Hepatocyte (in vitro differentiated cells): ENCODE results near the gene SLC26A8.

Experiments used
- CTCF ChIP-seq: fragments of 200-600 bp; sonication (generic); IDR thresholded peaks from 2 replicates; pipeline ENCODE4 v1.5.1; 2016; ENCODE audit warnings: antibody characterized with exemption, mild to moderate bottlenecking; ENCODE audit not compliant: poor library complexity
- EZH2 ChIP-seq: fragments of 200-600 bp; sonication (generic); IDR thresholded peaks from 2 replicates; pipeline ENCODE4 v1.6.1; 2016; ENCODE audit warnings: antibody characterized with exemption, mild to moderate bottlenecking, borderline replicate concordance
- EZH2phosphoT487 ChIP-seq: fragments of 200-600 bp; sonication (generic); IDR thresholded peaks from one replicate; pipeline ENCODE4 v1.6.1; 2018; ENCODE audit warnings: antibody characterized with exemption, mild to moderate bottlenecking, low read depth, moderate library complexity; ENCODE audit not compliant: unreplicated experiment, severe bottlenecking

- TF ChIP-seq CTCF (no peak), EZH2 (no peak), EZH2phosphoT487 (no peak)
Measured at GRCh38 chr6:36018339-36018738, 6.1 kb downstream of the SLC26A8 start.
